ENCODE measurements around the gene LRRC74B.

The LRRC74B gene

GRCh38 chr22:21075516-21076138 is 29.9 kb downstream of the LRRC74B start:
- Histone ChIP-seq H3K27me3 (ENCODE audit: low read length) (no peaks in the 10 kb centered on the region), H3K27ac (ENCODE audit: low read depth, low read length) (no peak overlapping the region)

GRCh38 chr22:21076912-21077625 is 31.3 kb downstream of the LRRC74B start:
- Histone ChIP-seq H3K27me3 (ENCODE audit: low read length) (no peaks in the 10 kb centered on the region), H3K36me3 (ENCODE audit: low read length) (no peaks in the 10 kb centered on the region), H3F3A (ENCODE audit: insufficient read depth) (no peaks in the 10 kb centered on the region), H3K9ac (ENCODE audit: low read length) (no peak overlapping the region), H3K79me2 (ENCODE audit: insufficient read depth, low read length) (no peaks in the 10 kb centered on the region), H4K20me1 (ENCODE audit: low read depth, low read length) (no peaks in the 10 kb centered on the region), H3K9me2 (replicated peaks; ENCODE audit: insufficient read depth, low read length) (no peaks in the 10 kb centered on the region), H2AFZ (ENCODE audit: low read depth, low read length, severe bottlenecking) (no peak overlapping the region), H3K4me3 (ENCODE audit: insufficient read depth, low read length, poor library complexity, severe bottlenecking) (no peak overlapping the region), H3K4me2 (ENCODE audit: low read depth, low read length, poor library complexity, severe bottlenecking) (no peak overlapping the region), H3K9me3 (ENCODE audit: insufficient read depth, low read length) (no peaks in the 10 kb centered on the region), H3K27ac (ENCODE audit: low read depth, low read length) (no peak overlapping the region)
- TF ChIP-seq EZH2phosphoT487 (conservative IDR thresholded peaks at IDR 0.05; ENCODE audit: low read length) (no peak), CTCF (IDR thresholded peaks at IDR 0.05; ENCODE audit: insufficient read depth, low read length, poor library complexity, severe bottlenecking) (no peak)

More at GRCh38 chr22:21075516-21076138, 29.9 kb downstream of the LRRC74B start:
- Histone ChIP-seq H3K9ac (ENCODE audit: low read length) (no peak overlapping the region), H4K20me1 (ENCODE audit: low read depth, low read length) (no peaks in the 10 kb centered on the region), H3K36me3 (ENCODE audit: low read length) (no peaks in the 10 kb centered on the region), H3K9me2 (replicated peaks; ENCODE audit: insufficient read depth, low read length) (no peaks in the 10 kb centered on the region), H3K4me2 (ENCODE audit: low read depth, low read length, poor library complexity, severe bottlenecking) (no peak overlapping the region), H3F3A (ENCODE audit: insufficient read depth) (no peaks in the 10 kb centered on the region), H3K79me2 (ENCODE audit: insufficient read depth, low read length) (no peaks in the 10 kb centered on the region), H3K9me3 (ENCODE audit: insufficient read depth, low read length) (no peaks in the 10 kb centered on the region), H2AFZ (ENCODE audit: low read depth, low read length, severe bottlenecking) (no peak overlapping the region), H3K4me3 (ENCODE audit: insufficient read depth, low read length, poor library complexity, severe bottlenecking) (no peak overlapping the region)
- TF ChIP-seq CTCF (IDR thresholded peaks at IDR 0.05; ENCODE audit: insufficient read depth, low read length, poor library complexity, severe bottlenecking) (no peak), EZH2phosphoT487 (conservative IDR thresholded peaks at IDR 0.05; ENCODE audit: low read length) (no peak)

- no peaks in the 10 kb centered on the region for H3F3A ChIP-seq (ENCODE audit: insufficient read depth)
- H3K9me2 ChIP-seq (replicated peaks; ENCODE audit: insufficient read depth, low read length), result no peaks in the 10 kb centered on the region
- H3K9ac ChIP-seq (ENCODE audit: low read length), result no peak overlapping the region
- no peak overlapping the region for H2AFZ ChIP-seq (ENCODE audit: low read depth, low read length, severe bottlenecking)
- H3K79me2 ChIP-seq (ENCODE audit: insufficient read depth, low read length), result no peaks in the 10 kb centered on the region
- H3K36me3 ChIP-seq (ENCODE audit: low read length), result no peaks in the 10 kb centered on the region
- no peaks in the 10 kb centered on the region for H4K20me1 ChIP-seq (ENCODE audit: low read depth, low read length)
- H3K4me3 ChIP-seq (ENCODE audit: insufficient read depth, low read length, poor library complexity, severe bottlenecking), result no peak overlapping the region
- no peak overlapping the region for H3K4me2 ChIP-seq (ENCODE audit: low read depth, low read length, poor library complexity, severe bottlenecking)
- no peaks in the 10 kb centered on the region for H3K27me3 ChIP-seq (ENCODE audit: low read length)
- no peaks in the 10 kb centered on the region for H3K9me3 ChIP-seq (ENCODE audit: insufficient read depth, low read length)
- TF ChIP-seq EZH2phosphoT487 (conservative IDR thresholded peaks at IDR 0.05; ENCODE audit: low read length), result no peak
- no peak overlapping the region for H3K27ac ChIP-seq (ENCODE audit: low read depth, low read length)
Measured at GRCh38 chr22:21077884-21078508, 32.2 kb downstream of the LRRC74B start.

GRCh38 chr22:21078916-21079315 is 33.2 kb downstream of the LRRC74B start:
- H3K9me2 ChIP-seq (replicated peaks; ENCODE audit: insufficient read depth, low read length), result no peaks in the 10 kb centered on the region
- H4K20me1 ChIP-seq (ENCODE audit: low read depth, low read length), result no peaks in the 10 kb centered on the region
- no peak overlapping the region for H3K4me2 ChIP-seq (ENCODE audit: low read depth, low read length, poor library complexity, severe bottlenecking)
- no peak overlapping the region for H2AFZ ChIP-seq (ENCODE audit: low read depth, low read length, severe bottlenecking)
- no peaks in the 10 kb centered on the region for H3K27me3 ChIP-seq (ENCODE audit: low read length)
- no peak overlapping the region for H3K4me3 ChIP-seq (ENCODE audit: insufficient read depth, low read length, poor library complexity, severe bottlenecking)
- H3F3A ChIP-seq (ENCODE audit: insufficient read depth), result no peaks in the 10 kb centered on the region
- TF ChIP-seq CTCF (IDR thresholded peaks at IDR 0.05; ENCODE audit: insufficient read depth, low read length, poor library complexity, severe bottlenecking), result no peak
- no peak for TF ChIP-seq EZH2phosphoT487 (conservative IDR thresholded peaks at IDR 0.05; ENCODE audit: low read length)
- no peaks in the 10 kb centered on the region for H3K79me2 ChIP-seq (ENCODE audit: insufficient read depth, low read length)
- H3K9ac ChIP-seq (ENCODE audit: low read length), result no peak overlapping the region
- no peaks in the 10 kb centered on the region for H3K36me3 ChIP-seq (ENCODE audit: low read length)
- H3K27ac ChIP-seq (ENCODE audit: low read depth, low read length), result no peak overlapping the region
- no peaks in the 10 kb centered on the region for H3K9me3 ChIP-seq (ENCODE audit: insufficient read depth, low read length)
